HEK293 (cell line): ENCODE results near the gene SH3BP2.

ENCODE experiments used
- CTCF ChIP-seq: fragments of 450-650 bp; formaldehyde crosslinking; IDR thresholded peaks from 2 replicates; pipeline ENCODE4 v1.5.1; 2016; ENCODE audit warnings: missing biosample characterization, missing genetic modification characterization
- KLF10 ChIP-seq: fragments of 450-650 bp; IDR thresholded peaks from 2 replicates; pipeline ENCODE4 v1.5.1; 2018; ENCODE audit warnings: missing biosample characterization, mild to moderate bottlenecking, missing genetic modification characterization
- KLF8 ChIP-seq: fragments of 450-650 bp; formaldehyde crosslinking; IDR thresholded peaks from 2 replicates; pipeline ENCODE4 v1.5.1; 2016; ENCODE audit warnings: missing biosample characterization, missing genetic modification characterization
- SP2 ChIP-seq: fragments of 450-650 bp; formaldehyde crosslinking; IDR thresholded peaks from 2 replicates; pipeline ENCODE4 v1.5.1; 2016; ENCODE audit warnings: missing biosample characterization, missing genetic modification characterization
- YY1 ChIP-seq: fragments of 450-650 bp; formaldehyde crosslinking; IDR thresholded peaks from 2 replicates; pipeline ENCODE4 v1.5.1; 2018; ENCODE audit warnings: missing biosample characterization, missing genetic modification characterization
- ZBTB44 ChIP-seq: fragments of 450-650 bp; IDR thresholded peaks from 2 replicates; pipeline ENCODE4 v1.5.1; 2018; ENCODE audit warnings: missing biosample characterization, mild to moderate bottlenecking, missing genetic modification characterization
- ZNF114 ChIP-seq: fragments of 450-650 bp; formaldehyde crosslinking; IDR thresholded peaks from 2 replicates; pipeline ENCODE4 v1.5.0; 2017; ENCODE audit warnings: missing biosample characterization, missing genetic modification characterization
- ZNF214 ChIP-seq: fragments of 450-650 bp; formaldehyde crosslinking; IDR thresholded peaks from 2 replicates; pipeline ENCODE4 v1.5.1; 2017; ENCODE audit warnings: missing biosample characterization, mild to moderate bottlenecking, missing genetic modification characterization, borderline replicate concordance
- ZNF274 ChIP-seq, 2 experiments: fragments of 200-500 bp in 1 of 2; fragments of 450-650 bp in 1 of 2; sonication (Bioruptor generic) in 1 of 2; formaldehyde crosslinking in 1 of 2; IDR thresholded peaks; 2 replicates each; pipeline versions ENCODE4 v1.5.1 to v1.6.1; 2014 to 2016; ENCODE audit warnings: borderline replicate concordance in 1 of 2, inconsistent platforms in 1 of 2, low read length in 1 of 2, missing biosample characterization in 1 of 2, missing genetic modification characterization in 1 of 2
- ZNF324 ChIP-seq: fragments of 450-650 bp; formaldehyde crosslinking; IDR thresholded peaks from 2 replicates; pipeline ENCODE4 v1.5.1; 2016; ENCODE audit warnings: missing biosample characterization, missing genetic modification characterization
- ZNF776 ChIP-seq: fragments of 450-650 bp; formaldehyde crosslinking; IDR thresholded peaks from 2 replicates; pipeline ENCODE4 v1.5.0; 2017; ENCODE audit warnings: missing biosample characterization, missing genetic modification characterization, borderline replicate concordance
- ZXDB ChIP-seq: fragments of 450-650 bp; formaldehyde crosslinking; IDR thresholded peaks from 2 replicates; pipeline ENCODE4 v1.5.1; 2016; ENCODE audit warnings: missing biosample characterization, missing genetic modification characterization
- TF ChIP-seq, protein P1 (sequence below): fragments of 450-650 bp; formaldehyde crosslinking; IDR thresholded peaks from 2 replicates; pipeline ENCODE4 v1.5.1; 2016; ENCODE audit warnings: missing biosample characterization, missing genetic modification characterization, low read depth
- TF ChIP-seq, protein P2 (sequence below): fragments of 450-650 bp; formaldehyde crosslinking; IDR thresholded peaks from 2 replicates; pipeline ENCODE4 v1.5.1; 2016; ENCODE audit warnings: missing biosample characterization, missing genetic modification characterization

- TF ChIP-seq CTCF (tag by site-specific recombination), result no peak
- TF ChIP-seq, protein P1, sequence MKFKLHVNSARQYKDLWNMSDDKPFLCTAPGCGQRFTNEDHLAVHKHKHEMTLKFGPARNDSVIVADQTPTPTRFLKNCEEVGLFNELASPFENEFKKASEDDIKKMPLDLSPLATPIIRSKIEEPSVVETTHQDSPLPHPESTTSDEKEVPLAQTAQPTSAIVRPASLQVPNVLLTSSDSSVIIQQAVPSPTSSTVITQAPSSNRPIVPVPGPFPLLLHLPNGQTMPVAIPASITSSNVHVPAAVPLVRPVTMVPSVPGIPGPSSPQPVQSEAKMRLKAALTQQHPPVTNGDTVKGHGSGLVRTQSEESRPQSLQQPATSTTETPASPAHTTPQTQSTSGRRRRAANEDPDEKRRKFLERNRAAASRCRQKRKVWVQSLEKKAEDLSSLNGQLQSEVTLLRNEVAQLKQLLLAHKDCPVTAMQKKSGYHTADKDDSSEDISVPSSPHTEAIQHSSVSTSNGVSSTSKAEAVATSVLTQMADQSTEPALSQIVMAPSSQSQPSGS, result no peak
- TF ChIP-seq ZBTB44, result no peak
- no peak for TF ChIP-seq ZXDB (tag by site-specific recombination)
- TF ChIP-seq ZNF776 (tag by site-specific recombination), result no peak
- no peak for TF ChIP-seq KLF10 (tag by site-specific recombination)
- TF ChIP-seq SP2 (tag by site-specific recombination), result no peak
- TF ChIP-seq ZNF274 (IDR thresholded peaks at IDR 0.05; ENCODE audit: low read length), result no peak
- no peak for TF ChIP-seq ZNF274 (tag by site-specific recombination; IDR thresholded peaks at IDR 0.05; ENCODE audit: borderline replicate concordance)
- no peak for TF ChIP-seq ZNF114
- TF ChIP-seq, protein P2, sequence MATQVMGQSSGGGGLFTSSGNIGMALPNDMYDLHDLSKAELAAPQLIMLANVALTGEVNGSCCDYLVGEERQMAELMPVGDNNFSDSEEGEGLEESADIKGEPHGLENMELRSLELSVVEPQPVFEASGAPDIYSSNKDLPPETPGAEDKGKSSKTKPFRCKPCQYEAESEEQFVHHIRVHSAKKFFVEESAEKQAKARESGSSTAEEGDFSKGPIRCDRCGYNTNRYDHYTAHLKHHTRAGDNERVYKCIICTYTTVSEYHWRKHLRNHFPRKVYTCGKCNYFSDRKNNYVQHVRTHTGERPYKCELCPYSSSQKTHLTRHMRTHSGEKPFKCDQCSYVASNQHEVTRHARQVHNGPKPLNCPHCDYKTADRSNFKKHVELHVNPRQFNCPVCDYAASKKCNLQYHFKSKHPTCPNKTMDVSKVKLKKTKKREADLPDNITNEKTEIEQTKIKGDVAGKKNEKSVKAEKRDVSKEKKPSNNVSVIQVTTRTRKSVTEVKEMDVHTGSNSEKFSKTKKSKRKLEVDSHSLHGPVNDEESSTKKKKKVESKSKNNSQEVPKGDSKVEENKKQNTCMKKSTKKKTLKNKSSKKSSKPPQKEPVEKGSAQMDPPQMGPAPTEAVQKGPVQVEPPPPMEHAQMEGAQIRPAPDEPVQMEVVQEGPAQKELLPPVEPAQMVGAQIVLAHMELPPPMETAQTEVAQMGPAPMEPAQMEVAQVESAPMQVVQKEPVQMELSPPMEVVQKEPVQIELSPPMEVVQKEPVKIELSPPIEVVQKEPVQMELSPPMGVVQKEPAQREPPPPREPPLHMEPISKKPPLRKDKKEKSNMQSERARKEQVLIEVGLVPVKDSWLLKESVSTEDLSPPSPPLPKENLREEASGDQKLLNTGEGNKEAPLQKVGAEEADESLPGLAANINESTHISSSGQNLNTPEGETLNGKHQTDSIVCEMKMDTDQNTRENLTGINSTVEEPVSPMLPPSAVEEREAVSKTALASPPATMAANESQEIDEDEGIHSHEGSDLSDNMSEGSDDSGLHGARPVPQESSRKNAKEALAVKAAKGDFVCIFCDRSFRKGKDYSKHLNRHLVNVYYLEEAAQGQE (tag by site-specific recombination), result no peak
- no peak for TF ChIP-seq ZNF214
- no peak for TF ChIP-seq YY1 (tag by site-specific recombination)
- TF ChIP-seq ZNF324 (tag by site-specific recombination), result no peak
- TF ChIP-seq KLF8 (tag by site-specific recombination), result no peak
These were observed 4.1 kb downstream of the SH3BP2 start for GRCh38 chr4:2796849-2797544.
